ENCODE measurements around the gene FCN2.

FCN2 gene

GRCh38 chr9:134852906-134853654 lies 27.5 kb upstream of the FCN2 start:
- Histone ChIP-seq H2AFZ (ENCODE audit: insufficient read depth, low read length, poor library complexity) (no peak overlapping the region), H2AK5ac (ENCODE audit: low read length) (no peak overlapping the region), H3K4me2 (ENCODE audit: low read length) (no peak overlapping the region), H3K9me3 (ENCODE audit: insufficient read depth, low read depth, low read length) (peaks cover 51% of the 10 kb centered on the region), H3K27me3 (ENCODE audit: insufficient read depth, low read length) (no peaks in the 10 kb centered on the region), H2BK5ac (ENCODE audit: low read depth, low read length, poor library complexity) (no peak overlapping the region), H3K9ac (ENCODE audit: low read length) (no peak overlapping the region), H3K14ac (ENCODE audit: low read length) (no peak overlapping the region), H4K12ac (ENCODE audit: low read depth, low read length) (no peak overlapping the region), H3K27ac (ENCODE audit: low read depth, low read length) (no peak overlapping the region), H4K91ac (ENCODE audit: low read depth, low read length) (no peak overlapping the region), H2BK120ac (ENCODE audit: insufficient read depth, low read length, poor library complexity) (no peak overlapping the region), H4K8ac (ENCODE audit: low read depth, low read length) (no peak overlapping the region), H3K79me2 (ENCODE audit: control insufficient read depth, insufficient read depth, low read length, poor library complexity) (no peaks in the 10 kb centered on the region), H3K4me1 (ENCODE audit: control insufficient read depth in 1 of 2, insufficient read depth in 2 of 2, low read length in 2 of 2) (no peaks in the 10 kb centered on the region), H3K36me3 (ENCODE audit: control insufficient read depth in 1 of 2, insufficient read depth in 2 of 2, low read length in 2 of 2) (no peaks in the 10 kb centered on the region), H3K4ac (ENCODE audit: low read depth, low read length) (no peak overlapping the region), H3K23ac (ENCODE audit: low read length) (no peak overlapping the region), H2BK12ac (ENCODE audit: low read length) (no peak overlapping the region), H3K18ac (ENCODE audit: low read length) (no peak overlapping the region), H3K79me1 (ENCODE audit: low read length) (no peaks in the 10 kb centered on the region), H3K4me3 (ENCODE audit: low read depth, low read length) (no peak overlapping the region)
- no peak for DNase-seq
- WGBS (ENCODE audit: extremely low coverage, insufficient coverage, insufficient read length) = no CpG with 5 or more reads among the region's 6 CpGs

DNA sequence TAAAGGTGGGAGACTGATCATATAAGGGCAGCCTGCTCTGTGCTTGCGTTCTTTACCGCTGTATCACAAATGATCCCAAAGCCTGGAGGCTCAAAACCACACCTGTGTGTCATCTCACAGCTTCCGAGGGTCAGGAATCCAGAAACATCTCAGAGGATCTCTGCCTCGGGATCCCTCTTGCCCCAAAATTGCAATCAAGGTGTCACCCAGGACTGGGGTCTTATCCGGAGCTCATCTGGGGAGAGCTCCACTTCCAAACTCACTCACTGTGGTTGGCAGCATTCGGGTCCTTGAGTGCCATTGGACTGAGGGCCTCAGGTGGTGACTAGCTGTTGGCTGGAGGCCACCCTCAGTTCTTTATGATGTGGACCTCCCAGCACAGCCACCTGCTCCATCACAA lies 26.7 kb upstream of the FCN2 start:
- Histone ChIP-seq H3K9me3 (ENCODE audit: insufficient read depth, low read depth, low read length) (peaks cover 45% of the 10 kb centered on the region), H3K4ac (ENCODE audit: low read depth, low read length) (no peak overlapping the region), H2AFZ (ENCODE audit: insufficient read depth, low read length, poor library complexity) (no peak overlapping the region), H2BK12ac (ENCODE audit: low read length) (no peak overlapping the region), H3K79me2 (ENCODE audit: control insufficient read depth, insufficient read depth, low read length, poor library complexity) (no peaks in the 10 kb centered on the region), H4K8ac (ENCODE audit: low read depth, low read length) (no peak overlapping the region), H3K36me3 (ENCODE audit: control insufficient read depth in 1 of 2, insufficient read depth in 2 of 2, low read length in 2 of 2) (no peaks in the 10 kb centered on the region), H3K27ac (ENCODE audit: low read depth, low read length) (no peak overlapping the region), H3K9ac (ENCODE audit: low read length) (no peak overlapping the region), H3K79me1 (ENCODE audit: low read length) (no peaks in the 10 kb centered on the region), H3K4me2 (ENCODE audit: low read length) (no peak overlapping the region), H2AK5ac (ENCODE audit: low read length) (no peak overlapping the region), H3K4me3 (ENCODE audit: low read depth, low read length) (no peak overlapping the region), H4K91ac (ENCODE audit: low read depth, low read length) (no peak overlapping the region), H3K18ac (ENCODE audit: low read length) (no peak overlapping the region), H3K4me1 (ENCODE audit: control insufficient read depth in 1 of 2, insufficient read depth in 2 of 2, low read length in 2 of 2) (no peaks in the 10 kb centered on the region), H3K27me3 (ENCODE audit: insufficient read depth, low read length) (no peaks in the 10 kb centered on the region), H4K12ac (ENCODE audit: low read depth, low read length) (no peak overlapping the region), H2BK120ac (ENCODE audit: insufficient read depth, low read length, poor library complexity) (no peak overlapping the region), H3K14ac (ENCODE audit: low read length) (no peak overlapping the region), H3K23ac (ENCODE audit: low read length) (no peak overlapping the region), H2BK5ac (ENCODE audit: low read depth, low read length, poor library complexity) (no peak overlapping the region)
- no peak for DNase-seq
- WGBS (ENCODE audit: extremely low coverage, insufficient coverage, insufficient read length) = no CpG with 5 or more reads among the region's 6 CpGs

DNA sequence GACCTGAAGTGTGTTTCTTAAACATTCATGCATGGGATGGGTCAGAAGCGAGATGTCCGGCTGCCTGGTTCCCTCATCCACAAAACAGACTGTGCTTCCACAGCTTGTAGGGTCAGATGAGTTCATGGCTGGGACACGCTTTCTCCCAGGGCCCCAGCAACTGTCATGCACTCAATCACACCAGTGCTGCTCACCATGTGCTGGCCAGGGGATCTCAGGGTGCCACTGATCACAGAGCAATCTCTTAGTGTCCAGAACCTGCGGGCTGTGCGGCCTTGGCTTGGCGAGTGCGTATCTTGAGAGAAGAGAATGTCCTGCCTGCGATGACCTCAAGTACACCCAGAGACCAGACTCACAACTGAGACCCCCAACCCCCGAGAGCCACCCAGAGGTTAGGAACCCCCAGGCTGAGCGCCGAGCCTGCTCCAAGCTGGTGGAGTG lies 26.0 kb upstream of the FCN2 start:
- no peaks in the 10 kb centered on the region for H3K36me3 ChIP-seq (ENCODE audit: control insufficient read depth in 1 of 2, insufficient read depth in 2 of 2, low read length in 2 of 2)
- no peaks in the 10 kb centered on the region for H3K79me2 ChIP-seq (ENCODE audit: control insufficient read depth, insufficient read depth, low read length, poor library complexity)
- H3K4me3 ChIP-seq (ENCODE audit: low read depth, low read length) = no peak overlapping the region
- no peak overlapping the region for H2AK5ac ChIP-seq (ENCODE audit: low read length)
- no peak overlapping the region for H3K18ac ChIP-seq (ENCODE audit: low read length)
- no peaks in the 10 kb centered on the region for H3K27me3 ChIP-seq (ENCODE audit: insufficient read depth, low read length)
- no peak overlapping the region for H3K4ac ChIP-seq (ENCODE audit: low read depth, low read length)
- no peak overlapping the region for H3K27ac ChIP-seq (ENCODE audit: low read depth, low read length)
- H3K14ac ChIP-seq (ENCODE audit: low read length) = no peak overlapping the region
- no peak overlapping the region for H4K8ac ChIP-seq (ENCODE audit: low read depth, low read length)
- no peak overlapping the region for H2BK5ac ChIP-seq (ENCODE audit: low read depth, low read length, poor library complexity)
- H3K23ac ChIP-seq (ENCODE audit: low read length) = no peak overlapping the region
- H3K9me3 ChIP-seq (ENCODE audit: insufficient read depth, low read depth, low read length) = peaks cover 44% of the 10 kb centered on the region
- H4K12ac ChIP-seq (ENCODE audit: low read depth, low read length) = no peak overlapping the region
- no peak overlapping the region for H3K4me2 ChIP-seq (ENCODE audit: low read length)
- no peak overlapping the region for H2AFZ ChIP-seq (ENCODE audit: insufficient read depth, low read length, poor library complexity)
- H2BK120ac ChIP-seq (ENCODE audit: insufficient read depth, low read length, poor library complexity) = no peak overlapping the region
- H4K91ac ChIP-seq (ENCODE audit: low read depth, low read length) = no peak overlapping the region
- no CpG with 5 or more reads among the region's 11 CpGs for WGBS (ENCODE audit: extremely low coverage, insufficient coverage, insufficient read length)
- no peak overlapping the region for H2BK12ac ChIP-seq (ENCODE audit: low read length)
- H3K4me1 ChIP-seq (ENCODE audit: control insufficient read depth in 1 of 2, insufficient read depth in 2 of 2, low read length in 2 of 2) = no peaks in the 10 kb centered on the region
- DNase-seq = no peak
- no peaks in the 10 kb centered on the region for H3K79me1 ChIP-seq (ENCODE audit: low read length)
- H3K9ac ChIP-seq (ENCODE audit: low read length) = no peak overlapping the region

GRCh38 chr9:134855231-134855899 lies 25.2 kb upstream of the FCN2 start:
- Histone ChIP-seq H3K9ac (ENCODE audit: low read length) (no peak overlapping the region), H2BK120ac (ENCODE audit: insufficient read depth, low read length, poor library complexity) (no peak overlapping the region), H4K12ac (ENCODE audit: low read depth, low read length) (no peak overlapping the region), H3K79me1 (ENCODE audit: low read length) (no peaks in the 10 kb centered on the region), H3K36me3 (ENCODE audit: control insufficient read depth in 1 of 2, insufficient read depth in 2 of 2, low read length in 2 of 2) (no peaks in the 10 kb centered on the region), H3K4me1 (ENCODE audit: control insufficient read depth in 1 of 2, insufficient read depth in 2 of 2, low read length in 2 of 2) (no peaks in the 10 kb centered on the region), H4K91ac (ENCODE audit: low read depth, low read length) (no peak overlapping the region), H3K23ac (ENCODE audit: low read length) (no peak overlapping the region), H3K4me2 (ENCODE audit: low read length) (no peak overlapping the region), H3K9me3 (ENCODE audit: insufficient read depth, low read depth, low read length) (peaks cover 40% of the 10 kb centered on the region), H2BK5ac (ENCODE audit: low read depth, low read length, poor library complexity) (no peak overlapping the region), H3K14ac (ENCODE audit: low read length) (no peak overlapping the region), H2BK12ac (ENCODE audit: low read length) (no peak overlapping the region), H2AK5ac (ENCODE audit: low read length) (no peak overlapping the region), H4K8ac (ENCODE audit: low read depth, low read length) (no peak overlapping the region), H2AFZ (ENCODE audit: insufficient read depth, low read length, poor library complexity) (no peak overlapping the region), H3K27ac (ENCODE audit: low read depth, low read length) (no peak overlapping the region), H3K4ac (ENCODE audit: low read depth, low read length) (no peak overlapping the region), H3K18ac (ENCODE audit: low read length) (no peak overlapping the region), H3K27me3 (ENCODE audit: insufficient read depth, low read length) (no peaks in the 10 kb centered on the region), H3K79me2 (ENCODE audit: control insufficient read depth, insufficient read depth, low read length, poor library complexity) (no peaks in the 10 kb centered on the region), H3K4me3 (ENCODE audit: low read depth, low read length) (no peak overlapping the region)
- no CpG with 5 or more reads among the region's 18 CpGs for WGBS (ENCODE audit: extremely low coverage, insufficient coverage, insufficient read length)
- no peak for DNase-seq
